Measurements from ENCODE around the gene IL1RAPL2. TPM values are rescaled to one million over a fixed set of nuclear protein-coding genes. Genes with fewer than 3 reads are reported as not detected.

Gene IL1RAPL2
- total RNA-seq, 1 donor from 2014 or later: not detected

GRCh38 chrX:105527759-105528158, 961.8 kb downstream of the IL1RAPL2 start:
- H3K4me1 Mint-ChIP-seq: no peaks in the 10 kb centered on the region
- H2AFZ ChIP-seq (replicated peaks): no peak overlapping the region
- no peak overlapping the region for H3K27ac Mint-ChIP-seq
- no peak overlapping the region for H3K4me3 ChIP-seq
- H3K9me3 ChIP-seq (ENCODE audit: low read depth): no peaks in the 10 kb centered on the region
- no peak overlapping the region for H3K4me3 Mint-ChIP-seq
- H3K36me3 ChIP-seq: no peaks in the 10 kb centered on the region
- H3F3A ChIP-seq (ENCODE audit: low read depth): no peaks in the 10 kb centered on the region
- H3K9me3 Mint-ChIP-seq: no peaks in the 10 kb centered on the region
- no peak overlapping the region for H3K9ac ChIP-seq
- no peaks in the 10 kb centered on the region for H3K36me3 Mint-ChIP-seq
- H3K27me3 Mint-ChIP-seq (ENCODE audit: insufficient read depth, low read depth): no peaks in the 10 kb centered on the region
- no peak overlapping the region for H3K27ac ChIP-seq
- no peaks in the 10 kb centered on the region for H4K20me1 ChIP-seq (ENCODE audit: low read depth)
- H3K4me2 ChIP-seq: no peak overlapping the region
- H3K27me3 ChIP-seq: no peaks in the 10 kb centered on the region
- no peaks in the 10 kb centered on the region for H3K79me2 ChIP-seq (ENCODE audit: low read depth)
- DNase-seq (ENCODE audit: low spot score): no peak
- TF ChIP-seq EZH2 (IDR thresholded peaks at IDR 0.05) (no peak), CTCF (IDR thresholded peaks at IDR 0.05) (no peak), EZH2phosphoT487 (IDR thresholded peaks at IDR 0.05) (no peak)
- H3K4me1 ChIP-seq: no peaks in the 10 kb centered on the region

- H3K27me3 Mint-ChIP-seq (ENCODE audit: insufficient read depth, low read depth): no peaks in the 10 kb centered on the region
- H2AFZ ChIP-seq (replicated peaks): no peak overlapping the region
- no peaks in the 10 kb centered on the region for H4K20me1 ChIP-seq (ENCODE audit: low read depth)
- H3K9ac ChIP-seq: no peak overlapping the region
- no peaks in the 10 kb centered on the region for H3K4me1 Mint-ChIP-seq
- H3K79me2 ChIP-seq (ENCODE audit: low read depth): no peaks in the 10 kb centered on the region
- no peak overlapping the region for H3K27ac ChIP-seq
- peaks cover 5% of the 10 kb centered on the region for H3K9me3 ChIP-seq (ENCODE audit: low read depth)
- H3K9me3 Mint-ChIP-seq: no peaks in the 10 kb centered on the region
- H3K36me3 ChIP-seq: no peaks in the 10 kb centered on the region
- DNase-seq (ENCODE audit: low spot score): no peak
- no peak overlapping the region for H3K27ac Mint-ChIP-seq
- no peak overlapping the region for H3K4me2 ChIP-seq
- no peak overlapping the region for H3K4me3 ChIP-seq
- H3K36me3 Mint-ChIP-seq: no peaks in the 10 kb centered on the region
- no peaks in the 10 kb centered on the region for H3K4me1 ChIP-seq
- no peak for TF ChIP-seq CTCF (IDR thresholded peaks at IDR 0.05)
- no peak for TF ChIP-seq EZH2 (IDR thresholded peaks at IDR 0.05)
- no peak for TF ChIP-seq EZH2phosphoT487 (IDR thresholded peaks at IDR 0.05)
- no peaks in the 10 kb centered on the region for H3K27me3 ChIP-seq
- H3K4me3 Mint-ChIP-seq: no peak overlapping the region
- H3F3A ChIP-seq (ENCODE audit: low read depth): no peaks in the 10 kb centered on the region
Observed at GRCh38 chrX:105533951-105534350, 968.0 kb downstream of the IL1RAPL2 start.

GRCh38 chrX:105543283-105543682, 977.3 kb downstream of the IL1RAPL2 start:
- Mint-ChIP-seq H3K4me3 (no peak overlapping the region), H3K36me3 (no peaks in the 10 kb centered on the region), H3K4me1 (peaks cover 9% of the 10 kb centered on the region), H3K27ac (no peak overlapping the region), H3K27me3 (ENCODE audit: insufficient read depth, low read depth) (no peaks in the 10 kb centered on the region), H3K9me3 (no peaks in the 10 kb centered on the region)
- Histone ChIP-seq H3K79me2 (ENCODE audit: low read depth) (no peaks in the 10 kb centered on the region), H3K36me3 (no peaks in the 10 kb centered on the region), H4K20me1 (ENCODE audit: low read depth) (no peaks in the 10 kb centered on the region), H2AFZ (replicated peaks) (no peak overlapping the region), H3K4me2 (no peak overlapping the region), H3K9me3 (ENCODE audit: low read depth) (peaks cover 5% of the 10 kb centered on the region), H3K27ac (no peak overlapping the region), H3K27me3 (no peaks in the 10 kb centered on the region), H3F3A (ENCODE audit: low read depth) (no peaks in the 10 kb centered on the region), H3K9ac (no peak overlapping the region), H3K4me3 (no peak overlapping the region), H3K4me1 (no peaks in the 10 kb centered on the region)
- no peak for DNase-seq (ENCODE audit: low spot score)
- TF ChIP-seq EZH2phosphoT487 (IDR thresholded peaks at IDR 0.05) (no peak), EZH2 (IDR thresholded peaks at IDR 0.05) (no peak), CTCF (IDR thresholded peaks at IDR 0.05) (no peak)

Measured in neural progenitor cell (in vitro differentiated cells).